Lower leg skin (tissue), 3 donors: Measurements from ENCODE around the gene MITD1.

Experiments used
- POLR2A ChIP-seq, 2 donors: fragments of 450-650 bp; IDR thresholded peaks; one replicate each; pipeline ENCODE4 v1.6.1; 2016 to 2017; ENCODE audit warnings: antibody characterized with exemption in 2 of 2, mild to moderate bottlenecking in 1 of 2, moderate library complexity in 1 of 2
- TF ChIP-seq, protein P1 (sequence below), 3 donors: fragments of 450-650 bp; IDR thresholded peaks; one replicate each; pipeline ENCODE4 v1.5.1; 2016; ENCODE audit warnings: antibody characterized with exemption in 3 of 3, mild to moderate bottlenecking in 3 of 3, moderate library complexity in 2 of 3

DNA sequence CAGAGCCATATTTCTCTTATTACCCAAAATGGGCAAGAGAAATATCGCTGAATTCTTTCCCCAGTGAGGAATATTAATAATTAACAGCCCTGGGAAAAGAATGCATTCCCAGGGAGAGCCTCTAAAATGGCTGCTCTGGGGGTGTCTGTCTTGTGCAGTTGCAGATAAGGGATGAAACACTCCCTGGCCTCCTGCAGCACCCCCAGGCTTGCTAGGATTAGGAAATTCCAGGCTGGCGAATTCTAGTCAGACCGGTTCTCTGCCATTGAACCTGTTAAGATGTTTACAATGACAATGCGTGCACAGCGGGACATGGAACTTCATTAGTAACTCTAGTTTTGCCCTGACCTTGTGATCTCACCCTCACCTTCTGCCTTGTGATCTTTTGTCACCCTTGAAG lies 24.6 kb upstream of the MITD1 start:
- TF ChIP-seq, protein P1, sequence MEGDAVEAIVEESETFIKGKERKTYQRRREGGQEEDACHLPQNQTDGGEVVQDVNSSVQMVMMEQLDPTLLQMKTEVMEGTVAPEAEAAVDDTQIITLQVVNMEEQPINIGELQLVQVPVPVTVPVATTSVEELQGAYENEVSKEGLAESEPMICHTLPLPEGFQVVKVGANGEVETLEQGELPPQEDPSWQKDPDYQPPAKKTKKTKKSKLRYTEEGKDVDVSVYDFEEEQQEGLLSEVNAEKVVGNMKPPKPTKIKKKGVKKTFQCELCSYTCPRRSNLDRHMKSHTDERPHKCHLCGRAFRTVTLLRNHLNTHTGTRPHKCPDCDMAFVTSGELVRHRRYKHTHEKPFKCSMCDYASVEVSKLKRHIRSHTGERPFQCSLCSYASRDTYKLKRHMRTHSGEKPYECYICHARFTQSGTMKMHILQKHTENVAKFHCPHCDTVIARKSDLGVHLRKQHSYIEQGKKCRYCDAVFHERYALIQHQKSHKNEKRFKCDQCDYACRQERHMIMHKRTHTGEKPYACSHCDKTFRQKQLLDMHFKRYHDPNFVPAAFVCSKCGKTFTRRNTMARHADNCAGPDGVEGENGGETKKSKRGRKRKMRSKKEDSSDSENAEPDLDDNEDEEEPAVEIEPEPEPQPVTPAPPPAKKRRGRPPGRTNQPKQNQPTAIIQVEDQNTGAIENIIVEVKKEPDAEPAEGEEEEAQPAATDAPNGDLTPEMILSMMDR (IDR thresholded peaks at IDR 0.05) = no peak
- TF ChIP-seq POLR2A (IDR thresholded peaks at IDR 0.05) = no peak
